ENCODE results near the gene TBC1D22A.

The TBC1D22A gene

GRCh38 chr22:46990937-46991550 is 228.6 kb downstream of the TBC1D22A start (continued):
- no peak for TF ChIP-seq TSHZ2 (CRISPR knock-in tag; IDR thresholded peaks at IDR 0.05)
- no peak for TF ChIP-seq CSDC2 (CRISPR knock-in tag; IDR thresholded peaks at IDR 0.05)
- no peak for TF ChIP-seq CSRNP3 (CRISPR knock-in tag; IDR thresholded peaks at IDR 0.05)
- no peak for TF ChIP-seq ZFP3 (CRISPR knock-in tag; IDR thresholded peaks at IDR 0.05)
- TF ChIP-seq ZC3H10 (CRISPR knock-in tag; IDR thresholded peaks at IDR 0.05): no peak
- no peak for TF ChIP-seq ZNF565 (CRISPR knock-in tag; conservative IDR thresholded peaks at IDR 0.05; ENCODE audit: low read depth)
- no peak for TF ChIP-seq ESRRG (CRISPR knock-in tag; IDR thresholded peaks at IDR 0.05)

GRCh38 chr22:46991666-46992065 is 229.2 kb downstream of the TBC1D22A start:
- TF ChIP-seq CSDC2 (CRISPR knock-in tag; IDR thresholded peaks at IDR 0.05) (no peak), OSR1 (CRISPR knock-in tag; IDR thresholded peaks at IDR 0.05) (no peak), ZNF70 (CRISPR knock-in tag; IDR thresholded peaks at IDR 0.05) (no peak), POU6F1 (CRISPR knock-in tag; IDR thresholded peaks at IDR 0.05; ENCODE audit: borderline replicate concordance, low read depth) (no peak), ZFP30 (CRISPR knock-in tag; IDR thresholded peaks at IDR 0.05) (no peak), TSHZ2 (CRISPR knock-in tag; IDR thresholded peaks at IDR 0.05) (no peak), CSRNP3 (CRISPR knock-in tag; IDR thresholded peaks at IDR 0.05) (no peak), PPARA (CRISPR knock-in tag; IDR thresholded peaks at IDR 0.05; ENCODE audit: borderline replicate concordance) (no peak), ZNF8 (CRISPR knock-in tag; IDR thresholded peaks at IDR 0.05) (no peak), RARB (CRISPR knock-in tag; IDR thresholded peaks at IDR 0.05) (no peak), ZC3H10 (CRISPR knock-in tag; IDR thresholded peaks at IDR 0.05) (no peak), CREB5 (CRISPR knock-in tag; IDR thresholded peaks at IDR 0.05; ENCODE audit: low read depth) (no peak), SNAI2 (CRISPR knock-in tag; IDR thresholded peaks at IDR 0.05) (no peak), ZNF565 (CRISPR knock-in tag; conservative IDR thresholded peaks at IDR 0.05; ENCODE audit: low read depth) (no peak), ARNTL (CRISPR knock-in tag; IDR thresholded peaks at IDR 0.05; ENCODE audit: borderline replicate concordance, low read depth) (no peak), TOX (CRISPR knock-in tag; IDR thresholded peaks at IDR 0.05; ENCODE audit: borderline replicate concordance) (no peak), TCF4 (CRISPR knock-in tag; IDR thresholded peaks at IDR 0.05; ENCODE audit: borderline replicate concordance) (no peak)
- no peak for ATAC-seq
